Endothelial cell (in vitro differentiated cells): ENCODE measurements around the gene ANKRD9. TPM values are rescaled to one million over a fixed set of nuclear protein-coding genes. Genes with fewer than 3 reads are reported as not detected.

Source experiments
- DNase-seq: peaks from one replicate; pipeline ENCODE4 v3.0.0; 2021; ENCODE audit warnings: low spot score
- H3K27ac Mint-ChIP-seq: one replicate; pipeline ENCODE4 v1.8.0; 2021; ENCODE audit warnings: mixed read lengths, inconsistent platforms; ENCODE audit not compliant: unreplicated experiment
- H3K27me3 Mint-ChIP-seq: one replicate; pipeline ENCODE4 v1.8.0; 2021; ENCODE audit warnings: mild to moderate bottlenecking, moderate library complexity, mixed read lengths, inconsistent platforms; ENCODE audit not compliant: unreplicated experiment
- H3K36me3 Mint-ChIP-seq: one replicate; pipeline ENCODE4 v1.8.0; 2021; ENCODE audit warnings: mild to moderate bottlenecking, low read depth, mixed read lengths, inconsistent platforms; ENCODE audit not compliant: unreplicated experiment
- H3K4me1 Mint-ChIP-seq: one replicate; pipeline ENCODE4 v1.8.0; 2021; ENCODE audit warnings: mild to moderate bottlenecking, mixed read lengths, inconsistent platforms; ENCODE audit not compliant: unreplicated experiment
- H3K4me3 Mint-ChIP-seq: one replicate; pipeline ENCODE4 v1.8.0; 2021; ENCODE audit warnings: mild to moderate bottlenecking, mixed read lengths, inconsistent platforms; ENCODE audit not compliant: unreplicated experiment
- H3K9me3 Mint-ChIP-seq: one replicate; pipeline ENCODE4 v1.8.0; 2021; ENCODE audit warnings: mixed read lengths, inconsistent platforms; ENCODE audit not compliant: unreplicated experiment
- CTCF ChIP-seq: fragments of 200-600 bp; sonication (generic); IDR thresholded peaks from one replicate; pipeline ENCODE4 v1.5.0; 2021; ENCODE audit warnings: antibody characterized with exemption; ENCODE audit not compliant: unreplicated experiment
- total RNA-seq: library from RNA; stranded (reverse); fragmentation: NEBNext Ultra II Directional; extraction: Animal tissue kit (Norgen Biotek cat#: 25700); gene quantifications from one replicate; pipeline ENCODE4 v1.2.1, GENCODE V29; 2021; ENCODE audit not compliant: unreplicated experiment

ANKRD9 gene
- total RNA-seq, 1 donor from 2014 or later = 9.4 TPM

- TF ChIP-seq CTCF = no peak
- Mint-ChIP-seq H3K4me3 (no peak overlapping the region), H3K4me1 (no peaks in the 10 kb centered on the region), H3K27me3 (peaks cover 6% of the 10 kb centered on the region), H3K9me3 (no peaks in the 10 kb centered on the region), H3K27ac (no peak overlapping the region), H3K36me3 (peaks cover 4% of the 10 kb centered on the region)
- no peak for DNase-seq
Observed at GRCh38 chr14:102505000-102505619, 4.5 kb downstream of the ANKRD9 start.

GRCh38 chr14:102504328-102504999 is 5.1 kb downstream of the ANKRD9 start:
- no peak for TF ChIP-seq CTCF
- DNase-seq = no peak
- no peaks in the 10 kb centered on the region for H3K9me3 Mint-ChIP-seq
- H3K36me3 Mint-ChIP-seq = peaks cover 4% of the 10 kb centered on the region
- H3K27me3 Mint-ChIP-seq = peaks cover 10% of the 10 kb centered on the region
- H3K27ac Mint-ChIP-seq = no peak overlapping the region
- no peak overlapping the region for H3K4me3 Mint-ChIP-seq
- H3K4me1 Mint-ChIP-seq = no peaks in the 10 kb centered on the region

DNA sequence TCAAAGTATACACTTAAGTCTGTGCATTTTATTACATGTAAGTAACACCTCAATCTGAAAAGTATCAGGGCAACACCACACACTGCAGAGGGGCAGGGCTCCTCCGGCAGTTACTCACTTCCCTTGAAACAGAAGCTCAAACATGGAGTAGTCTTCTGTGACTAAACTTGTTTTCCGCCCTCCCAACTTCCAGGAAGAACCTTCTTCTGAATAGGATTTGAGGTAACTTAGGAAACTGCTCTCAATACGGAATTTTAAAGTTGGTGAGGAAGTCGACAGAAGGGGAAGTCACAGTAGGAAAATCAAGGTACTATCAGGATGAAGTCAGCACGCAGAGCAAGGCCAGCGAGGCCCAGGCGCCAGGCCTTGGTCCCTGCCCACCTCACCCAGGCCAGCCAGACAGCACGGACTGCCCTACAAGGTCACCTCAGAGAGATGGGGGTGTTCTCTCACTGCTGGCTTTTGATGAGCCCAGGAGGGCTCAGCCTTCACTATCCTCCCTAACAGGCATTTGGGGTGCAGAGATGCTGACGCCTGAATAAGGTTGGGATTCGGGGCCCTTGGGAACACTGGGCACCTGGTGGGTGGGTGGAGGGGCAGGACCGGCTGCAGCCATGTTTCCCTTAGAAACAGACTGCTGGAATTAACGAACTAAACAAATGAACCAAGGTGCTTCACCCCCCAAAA is 5.8 kb downstream of the ANKRD9 start:
- no peak for TF ChIP-seq CTCF
- Mint-ChIP-seq H3K27ac (peak overlapping the region; percentile 3), H3K4me3 (no peak overlapping the region), H3K36me3 (peaks cover 8% of the 10 kb centered on the region), H3K4me1 (no peaks in the 10 kb centered on the region), H3K9me3 (no peaks in the 10 kb centered on the region), H3K27me3 (peaks cover 9% of the 10 kb centered on the region)
- no peak for DNase-seq

DNA sequence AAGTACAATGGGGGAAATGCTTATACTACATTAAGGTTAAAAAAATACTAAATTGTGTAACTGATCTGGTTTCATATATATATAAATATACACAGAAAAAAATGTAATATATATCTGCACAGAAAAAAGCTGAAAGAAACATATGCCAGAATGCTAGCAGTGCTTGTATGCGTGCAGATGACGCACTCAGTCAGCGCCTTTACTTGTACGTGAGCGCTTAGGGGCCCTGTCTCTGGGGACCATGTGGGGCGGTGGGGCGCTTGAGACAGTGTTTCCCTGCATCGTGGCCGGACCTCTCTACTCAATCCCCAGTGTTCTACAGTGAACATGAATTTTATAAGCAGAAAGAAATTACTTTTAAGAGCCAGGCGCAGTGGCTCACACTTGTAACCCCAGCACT is 7.0 kb downstream of the ANKRD9 start:
- no peak for TF ChIP-seq CTCF
- H3K4me1 Mint-ChIP-seq = no peaks in the 10 kb centered on the region
- no peak overlapping the region for H3K27ac Mint-ChIP-seq
- H3K36me3 Mint-ChIP-seq = peaks cover 6% of the 10 kb centered on the region
- H3K4me3 Mint-ChIP-seq = no peak overlapping the region
- H3K27me3 Mint-ChIP-seq = peaks cover 4% of the 10 kb centered on the region
- H3K9me3 Mint-ChIP-seq = no peaks in the 10 kb centered on the region
- DNase-seq = no peak
